GM12892 (cell line): ENCODE results near the gene C1orf232.

ENCODE experiments used
- DNase-seq: peaks from one replicate; pipeline ENCODE4 v3.0.0; 2011; ENCODE audit not compliant: insufficient read length
- FAIRE-seq: peaks from 2 replicates; lab custom pipeline; 2011; peaks lifted over from hg19 to GRCh38; lab: Jason Lieb, UNC
- POLR2A ChIP-seq: IDR thresholded peaks from 2 replicates; pipeline ENCODE4 v1.6.1; 2011; ENCODE audit warnings: low read depth, low read length, control low read depth
- POLR2AphosphoS5 ChIP-seq: IDR thresholded peaks from 2 replicates; pipeline ENCODE4 v1.6.1; 2011; ENCODE audit warnings: low read depth, low read length, control low read depth
- TAF1 ChIP-seq: IDR thresholded peaks from 2 replicates; pipeline ENCODE4 v1.6.1; 2011; ENCODE audit warnings: low read depth, mild to moderate bottlenecking, control low read depth, low read length, borderline replicate concordance

The C1orf232 gene

GRCh38 chr1:26161415-26162219 lies 7.1 kb downstream of the C1orf232 start:
- DNase-seq = no peak
- TF ChIP-seq POLR2AphosphoS5 = no peak
- no peak for FAIRE-seq

- TF ChIP-seq TAF1 = no peak
- no peak for TF ChIP-seq POLR2AphosphoS5
- no peak for TF ChIP-seq POLR2A
- DNase-seq (no peak), FAIRE-seq (no peak)
Observed at GRCh38 chr1:26160527-26161414, 8.0 kb downstream of the C1orf232 start.

GRCh38 chr1:26159743-26160039 lies 9.1 kb downstream of the C1orf232 start:
- no peak for DNase-seq
- no peak for FAIRE-seq
- TF ChIP-seq POLR2AphosphoS5 = no peak
- TF ChIP-seq POLR2A = no peak
- no peak for TF ChIP-seq TAF1

- FAIRE-seq (no peak), DNase-seq (no peak)
- TF ChIP-seq POLR2A = no peak
Observed at GRCh38 chr1:26158908-26159742, 9.6 kb downstream of the C1orf232 start, which contains the start of gene FAM110D. Gene FAM110D (plus strand): TSS chr1:26159079. CDS start chr1:26161292, 2,213 bp downstream.

GRCh38 chr1:26158271-26158907 lies 10.4 kb downstream of the C1orf232 start:
- FAIRE-seq (no peak), DNase-seq (no peak)
- TF ChIP-seq POLR2AphosphoS5 = no peak
- TF ChIP-seq TAF1 = no peak
- no peak for TF ChIP-seq POLR2A

GRCh38 chr1:26156285-26157038 lies 12.3 kb downstream of the C1orf232 start:
- no peak for DNase-seq
- no peak for TF ChIP-seq POLR2AphosphoS5
- no peak for FAIRE-seq

GRCh38 chr1:26155370-26156284 lies 13.1 kb downstream of the C1orf232 start:
- FAIRE-seq (no peak), DNase-seq (no peak)
- no peak for TF ChIP-seq POLR2A
- no peak for TF ChIP-seq POLR2AphosphoS5

GRCh38 chr1:26154750-26155149 lies 14.0 kb downstream of the C1orf232 start:
- no peak for DNase-seq
- FAIRE-seq = no peak
- TF ChIP-seq POLR2AphosphoS5 (no peak), TAF1 (no peak), POLR2A (no peak)

- FAIRE-seq (no peak), DNase-seq (no peak)
- no peak for TF ChIP-seq TAF1
- TF ChIP-seq POLR2A = no peak
- no peak for TF ChIP-seq POLR2AphosphoS5
Observed at GRCh38 chr1:26153966-26154532, 14.7 kb downstream of the C1orf232 start.

- no peak for FAIRE-seq
- TF ChIP-seq POLR2A (no peak), TAF1 (no peak), POLR2AphosphoS5 (no peak)
- DNase-seq = no peak
Observed at GRCh38 chr1:26148887-26149286, 19.9 kb downstream of the C1orf232 start.

GRCh38 chr1:26145960-26146294 lies 22.8 kb downstream of the C1orf232 start:
- TF ChIP-seq TAF1 (no peak), POLR2AphosphoS5 (no peak), POLR2A (no peak)
- FAIRE-seq (no peak), DNase-seq (no peak)
